KMS-11 (cell line): ENCODE results near the gene SPP2.

Experiments
- H2AFZ ChIP-seq: fragments of 200-600 bp; sonication (generic); 2 replicates; pipeline ENCODE4 v1.6.1; 2016; ENCODE audit warnings: antibody characterized with exemption, mixed run types, low read depth
- H3K27ac ChIP-seq: fragments of 200-600 bp; sonication (generic); 2 replicates; pipeline ENCODE4 v1.6.1; 2016; ENCODE audit warnings: mild to moderate bottlenecking, mixed run types
- H3K27me3 ChIP-seq: fragments of 200-600 bp; sonication (generic); 2 replicates; pipeline ENCODE4 v1.6.1; 2017; ENCODE audit warnings: mild to moderate bottlenecking, low read depth, mixed run types, moderate library complexity; ENCODE audit not compliant: insufficient read depth
- H3K36me3 ChIP-seq: fragments of 200-600 bp; sonication (generic); 2 replicates; pipeline ENCODE4 v1.6.1; 2017; ENCODE audit warnings: mild to moderate bottlenecking, mixed run types; ENCODE audit not compliant: insufficient read depth
- H3K4me1 ChIP-seq: fragments of 200-600 bp; sonication (generic); 2 replicates; pipeline ENCODE4 v1.6.1; 2016; ENCODE audit warnings: mild to moderate bottlenecking, low read depth, mixed run types; ENCODE audit not compliant: poor library complexity, severe bottlenecking
- H3K4me2 ChIP-seq: fragments of 200-600 bp; sonication (generic); 2 replicates; pipeline ENCODE4 v1.7.0; 2016; ENCODE audit warnings: mild to moderate bottlenecking, mixed run types
- H3K4me3 ChIP-seq: fragments of 200-600 bp; sonication (generic); IDR thresholded peaks from 2 replicates; pipeline ENCODE4 v1.6.1; 2017; ENCODE audit warnings: low read depth, low read length, mixed read lengths; ENCODE audit not compliant: insufficient read depth
- H3K79me2 ChIP-seq: fragments of 200-600 bp; sonication (generic); 2 replicates; pipeline ENCODE4 v1.6.1; 2016; ENCODE audit warnings: low read depth, mixed run types; ENCODE audit not compliant: insufficient read depth
- H3K9ac ChIP-seq: fragments of 200-600 bp; sonication (generic); 2 replicates; pipeline ENCODE4 v1.6.1; 2016; ENCODE audit warnings: mild to moderate bottlenecking, mixed run types
- H4K20me1 ChIP-seq: fragments of 200-600 bp; sonication (generic); 2 replicates; pipeline ENCODE4 v1.6.1; 2016; ENCODE audit warnings: mild to moderate bottlenecking, mixed run types; ENCODE audit not compliant: insufficient read depth
- CTCF ChIP-seq: fragments of 200-600 bp; sonication (generic); conservative IDR thresholded peaks from 2 replicates; pipeline ENCODE4 v1.6.1; 2017; ENCODE audit warnings: low read depth, mild to moderate bottlenecking, antibody characterized with exemption, low read length, moderate library complexity, mixed read lengths

The SPP2 gene

GRCh38 chr2:234121999-234122398 lies 71.5 kb downstream of the SPP2 start:
- Histone ChIP-seq H3K4me1 (no peaks in the 10 kb centered on the region), H3K27me3 (no peaks in the 10 kb centered on the region), H4K20me1 (no peaks in the 10 kb centered on the region), H3K36me3 (no peaks in the 10 kb centered on the region), H3K9ac (no peak overlapping the region), H3K4me3 (no peak overlapping the region), H3K27ac (no peak overlapping the region), H3K79me2 (no peaks in the 10 kb centered on the region), H2AFZ (no peak overlapping the region), H3K4me2 (no peak overlapping the region)
- TF ChIP-seq CTCF: no peak

GRCh38 chr2:234125451-234126145 lies 75.1 kb downstream of the SPP2 start:
- no peak overlapping the region for H3K4me2 ChIP-seq
- no peak overlapping the region for H3K4me3 ChIP-seq
- no peaks in the 10 kb centered on the region for H3K36me3 ChIP-seq
- H4K20me1 ChIP-seq: no peaks in the 10 kb centered on the region
- no peaks in the 10 kb centered on the region for H3K79me2 ChIP-seq
- no peak for TF ChIP-seq CTCF
- no peak overlapping the region for H2AFZ ChIP-seq
- H3K4me1 ChIP-seq: no peaks in the 10 kb centered on the region
- no peak overlapping the region for H3K9ac ChIP-seq
- no peaks in the 10 kb centered on the region for H3K27me3 ChIP-seq
- H3K27ac ChIP-seq: no peak overlapping the region

- Histone ChIP-seq H3K4me1 (no peaks in the 10 kb centered on the region), H3K4me3 (no peak overlapping the region), H2AFZ (no peak overlapping the region), H3K4me2 (no peak overlapping the region), H3K27ac (no peak overlapping the region), H3K27me3 (no peaks in the 10 kb centered on the region), H3K36me3 (no peaks in the 10 kb centered on the region), H3K9ac (no peak overlapping the region), H4K20me1 (no peaks in the 10 kb centered on the region), H3K79me2 (no peaks in the 10 kb centered on the region)
- TF ChIP-seq CTCF: no peak
These were observed 75.6 kb downstream of the SPP2 start for GRCh38 chr2:234126146-234126470.
